Gastroesophageal sphincter (tissue), 4 donors: ENCODE measurements around the gene GM2A. TPM values are rescaled to one million over a fixed set of nuclear protein-coding genes. Genes with fewer than 3 reads are reported as not detected.

ENCODE experiments used
- ATAC-seq: fragments of 150-250 bp; one replicate; pipeline ENCODE4 v1.9.1; 2016; ENCODE audit warnings: mild to moderate bottlenecking, moderate library complexity
- H3K27ac ChIP-seq, 4 donors: fragments of 200-600 bp; sonication (generic) in 3 of 4; 1 replicate in 3 of 4; 2 replicates in 1 of 4; pipeline ENCODE4 v1.5.1; 2016 to 2019
- H3K27me3 ChIP-seq: fragments of 200-600 bp; sonication (generic); one replicate; pipeline ENCODE4 v1.5.1; 2019
- H3K36me3 ChIP-seq, 2 donors: fragments of 200-600 bp; sonication (generic); one replicate each; pipeline ENCODE4 v1.5.1; 2019; ENCODE audit warnings: control low read depth in 1 of 2
- H3K4me1 ChIP-seq, 3 donors: fragments of 200-600 bp; sonication (generic); 1 replicate in 2 of 3; 2 replicates in 1 of 3; pipeline ENCODE4 v1.5.1; 2016 to 2019; ENCODE audit warnings: control low read depth in 2 of 3
- H3K4me3 ChIP-seq, 2 donors: fragments of 200-600 bp; sonication (generic); one replicate each; pipeline ENCODE4 v1.5.1; 2019; ENCODE audit warnings: mild to moderate bottlenecking in 1 of 2, moderate library complexity in 1 of 2
- H3K9me3 ChIP-seq, 3 donors: fragments of 200-600 bp; sonication (generic); one replicate each; pipeline ENCODE4 v1.5.1; 2017 to 2019; ENCODE audit warnings: control low read depth in 2 of 3
- CTCF ChIP-seq, 4 experiments: fragments of 200-600 bp in 2 of 4; fragments of 450-650 bp in 2 of 4; sonication (generic) in 1 of 4; IDR thresholded peaks; one replicate each; pipeline ENCODE4 v1.5.1; 2017 to 2019; ENCODE audit warnings: antibody characterized with exemption in 4 of 4, mild to moderate bottlenecking in 2 of 4, moderate library complexity in 2 of 4
- EP300 ChIP-seq: sonication (generic); formaldehyde crosslinking; IDR thresholded peaks from one replicate; pipeline ENCODE4 v1.6.1; 2017; ENCODE audit warnings: antibody characterized with exemption, mild to moderate bottlenecking
- POLR2A ChIP-seq, 2 donors: fragments of 450-650 bp; IDR thresholded peaks; one replicate each; pipeline ENCODE4 v1.6.1; 2017; ENCODE audit warnings: antibody characterized with exemption in 2 of 2, mild to moderate bottlenecking in 2 of 2, moderate library complexity in 1 of 2
- POLR2AphosphoS5 ChIP-seq: sonication (generic); formaldehyde crosslinking; IDR thresholded peaks from one replicate; pipeline ENCODE4 v1.6.1; 2017; ENCODE audit warnings: antibody characterized with exemption
- WGBS, 2 donors: methylation state at CpG; one replicate each; pipeline ENCODE4 v1.1.5; 2018; ENCODE audit warnings: low coverage in 1 of 2; 5-methylcytosine and 5-hydroxymethylcytosine counted together
- total RNA-seq, 4 donors: library from RNA; depleted of rRNA; stranded (reverse); fragments of >200 nt; gene quantifications; one replicate each; pipeline ENCODE4 v1.1.0, GENCODE V29; 2016

Gene GM2A
- total RNA-seq, 4 donors from 2014 or later, result 23.3 to 37.2 (median 29.1) TPM

- Histone ChIP-seq H3K27ac (peak overlapping the region; percentile 69 to 94 (median 90)), H3K36me3 (no peaks in the 10 kb centered on the region), H3K4me1 (peaks cover 8 to 71% (median 32%) of the 10 kb centered on the region in 3 donors), H3K4me3 (peak overlapping the region; percentile 79 to 94), H3K9me3 (no peaks in the 10 kb centered on the region), H3K27me3 (no peaks in the 10 kb centered on the region)
- WGBS, 2 donors, result 44 to 61% methylated on average over 3 of the region's 6 CpGs
- no peak for TF ChIP-seq POLR2AphosphoS5
- no peak for TF ChIP-seq CTCF (IDR thresholded peaks at IDR 0.05)
- TF ChIP-seq EP300, result no peak
- TF ChIP-seq POLR2A (IDR thresholded peaks at IDR 0.05), result no peak
- no peak for ATAC-seq
Measured at GRCh38 chr5:151222054-151222789, 30.8 kb upstream of the GM2A start.

DNA sequence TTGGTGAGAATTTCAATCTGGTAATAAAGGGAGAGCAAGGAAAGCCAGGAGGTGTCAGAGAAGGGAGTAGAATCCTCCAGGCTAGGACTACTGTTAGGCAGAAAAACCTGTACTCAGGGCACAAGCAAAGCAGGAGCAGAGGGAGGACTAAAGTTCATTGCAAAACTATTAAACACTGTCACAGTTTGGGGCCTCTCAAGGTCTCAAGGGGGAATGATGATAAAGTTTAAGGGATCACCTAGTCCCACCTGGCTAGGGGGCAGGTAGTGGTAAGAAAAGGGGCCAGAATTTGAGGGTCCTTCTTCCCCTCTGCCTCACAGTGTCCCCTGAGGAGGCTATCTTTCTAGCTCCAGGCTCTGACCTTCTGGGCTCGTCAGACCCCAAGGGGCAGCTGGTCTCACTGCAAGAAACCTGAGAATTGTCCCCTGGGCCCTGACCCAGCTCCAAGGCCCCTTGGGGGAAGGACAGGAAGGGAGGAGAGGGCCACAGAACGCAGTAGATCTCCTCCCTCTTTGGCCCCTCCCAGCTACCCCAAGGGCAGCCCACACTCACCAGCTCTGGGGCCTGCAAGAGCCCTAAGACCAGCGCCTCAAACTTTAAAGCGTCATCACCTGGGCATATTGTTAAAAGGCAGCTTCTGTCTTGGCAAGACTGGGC, 30.1 kb upstream of the GM2A start:
- Histone ChIP-seq H3K27me3 (no peaks in the 10 kb centered on the region), H3K4me1 (peaks cover 6 to 64% (median 32%) of the 10 kb centered on the region in 3 donors), H3K36me3 (no peaks in the 10 kb centered on the region), H3K9me3 (no peaks in the 10 kb centered on the region), H3K27ac (peak overlapping the region; percentile 69 to 94 (median 90)), H3K4me3 (peak overlapping the region; percentile 79 to 94)
- TF ChIP-seq POLR2AphosphoS5, result no peak
- peak; percentile 78 for ATAC-seq
- WGBS, 2 donors, result 0 to 20% methylated on average over 1 of the region's 4 CpGs

- Histone ChIP-seq H3K36me3 (no peaks in the 10 kb centered on the region), H3K27me3 (no peaks in the 10 kb centered on the region), H3K4me1 (peaks cover 6 to 56% (median 26%) of the 10 kb centered on the region in 3 donors), H3K4me3 (peak within 1 kb of the TSS; percentile 79 to 94), H3K9me3 (no peaks in the 10 kb centered on the region), H3K27ac (peak within 1 kb of the TSS; percentile 69 to 94 (median 90))
- WGBS, 2 donors, result no CpG with 5 or more reads among the region's 58 CpGs
- TF ChIP-seq POLR2A (IDR thresholded peaks at IDR 0.05) (peak; percentile 85 to 86), POLR2AphosphoS5 (peak; percentile 72), EP300 (no peak), CTCF (IDR thresholded peaks at IDR 0.05) (peak in 3 of 4 experiments; percentile 45 to 52 (median 51))
- ATAC-seq, result peak; percentile 87
Measured at GRCh38 chr5:151223447-151224264, 29.3 kb upstream of the GM2A start, which contains the start of gene CCDC69. Gene CCDC69, minus strand, starts transcription at chr5:151224092. Its CDS starts 122 bp downstream, at chr5:151223970.

- H3K36me3 ChIP-seq, result no peaks in the 10 kb centered on the region
- H3K4me3 ChIP-seq, result peak overlapping the region; percentile 79 to 94
- peaks cover 6 to 49% (median 22%) of the 10 kb centered on the region in 3 donors for H3K4me1 ChIP-seq
- H3K27ac ChIP-seq, result peak overlapping the region in 3 of 4 donors; percentile 88 to 94 (median 92)
- no peaks in the 10 kb centered on the region for H3K27me3 ChIP-seq
- H3K9me3 ChIP-seq, result no peaks in the 10 kb centered on the region
- ATAC-seq, result no peak
- TF ChIP-seq CTCF (IDR thresholded peaks at IDR 0.05), result no peak
- WGBS, 2 donors, result 73 to 75% methylated on average over 5 to 6 of the region's 6 CpGs
Measured at GRCh38 chr5:151224372-151224771, 28.6 kb upstream of the GM2A start.

DNA sequence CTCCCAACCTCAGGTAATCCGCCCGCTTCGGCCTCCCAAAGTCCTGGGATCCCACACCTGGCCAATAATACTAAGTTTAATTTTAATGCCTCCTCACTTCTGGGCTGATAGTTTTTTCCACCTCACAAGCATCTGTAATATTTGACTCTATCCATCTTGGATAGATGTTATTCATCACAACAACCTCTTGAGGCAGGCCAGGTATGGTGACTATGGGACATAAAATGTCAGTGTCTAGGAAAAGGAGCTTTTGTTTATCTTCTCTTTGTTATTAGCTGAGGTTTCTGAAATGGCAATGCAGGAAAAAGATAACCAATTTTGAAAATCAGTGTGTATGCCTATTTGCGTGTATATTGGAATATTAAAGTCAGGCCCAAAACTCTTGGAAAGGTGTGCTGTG, 27.9 kb upstream of the GM2A start:
- ATAC-seq, result no peak
- WGBS, 2 donors, result 100% methylated on average over 4 of the region's 4 CpGs
- no peaks in the 10 kb centered on the region for H3K27me3 ChIP-seq
- no peaks in the 10 kb centered on the region for H3K9me3 ChIP-seq
- H3K4me3 ChIP-seq, result no peak overlapping the region
- H3K27ac ChIP-seq, result peak overlapping the region in 2 of 4 donors; percentile 17 to 94
- peak in 1 of 4 experiments; percentile 6 for TF ChIP-seq CTCF (IDR thresholded peaks at IDR 0.05)
- TF ChIP-seq POLR2AphosphoS5, result no peak
- TF ChIP-seq EP300, result no peak
- no peak for TF ChIP-seq POLR2A (IDR thresholded peaks at IDR 0.05)
- H3K4me1 ChIP-seq, result peaks cover 6 to 42% (median 18%) of the 10 kb centered on the region in 3 donors
- H3K36me3 ChIP-seq, result no peaks in the 10 kb centered on the region
